Mesothelial cell of epicardium (in vitro differentiated cells): ENCODE results near the gene PAGR1. TPM values are rescaled to one million over a fixed set of nuclear protein-coding genes. Genes with fewer than 3 reads are reported as not detected.
"Not testable (repeated sequence)": the region's sequence is repeated elsewhere in the genome, so short reads cannot be mapped to it uniquely, and the experiment has no call there.

ENCODE experiments used
- DNase-seq, 2 experiments: peaks; one replicate each; pipeline ENCODE4 v3.0.0; 2021; ENCODE audit warnings: low spot score in 2 of 2; ENCODE audit not compliant: unreplicated experiment in 2 of 2
- H3K27ac Mint-ChIP-seq: 2 replicates; pipeline ENCODE4 v1.8.0; 2021; ENCODE audit warnings: mixed read lengths
- H3K27me3 Mint-ChIP-seq: 2 replicates; pipeline ENCODE4 v1.8.0; 2021; ENCODE audit warnings: low read depth, mixed read lengths
- H3K36me3 Mint-ChIP-seq: 2 replicates; pipeline ENCODE4 v1.8.0; 2021; ENCODE audit warnings: mixed read lengths
- H3K4me1 Mint-ChIP-seq: 2 replicates; pipeline ENCODE4 v1.8.0; 2021; ENCODE audit warnings: mixed read lengths
- H3K4me3 Mint-ChIP-seq: 2 replicates; pipeline ENCODE4 v1.8.0; 2021; ENCODE audit warnings: mild to moderate bottlenecking, moderate library complexity, mixed read lengths
- H3K9me3 Mint-ChIP-seq: 2 replicates; pipeline ENCODE4 v1.8.0; 2021; ENCODE audit warnings: mixed read lengths
- total RNA-seq: library from RNA; stranded (reverse); gene quantifications from 3 replicates; pipeline ENCODE4 v1.2.1, GENCODE V29; 2021
- TF ChIP-seq, protein P1 (sequence below): fragments of 200-600 bp; sonication (generic); IDR thresholded peaks from one replicate; pipeline ENCODE4 v1.5.0; 2021; ENCODE audit warnings: antibody characterized with exemption; ENCODE audit not compliant: unreplicated experiment

Gene PAGR1
- total RNA-seq, 1 donor from 2014 or later: 43.8 TPM

DNA sequence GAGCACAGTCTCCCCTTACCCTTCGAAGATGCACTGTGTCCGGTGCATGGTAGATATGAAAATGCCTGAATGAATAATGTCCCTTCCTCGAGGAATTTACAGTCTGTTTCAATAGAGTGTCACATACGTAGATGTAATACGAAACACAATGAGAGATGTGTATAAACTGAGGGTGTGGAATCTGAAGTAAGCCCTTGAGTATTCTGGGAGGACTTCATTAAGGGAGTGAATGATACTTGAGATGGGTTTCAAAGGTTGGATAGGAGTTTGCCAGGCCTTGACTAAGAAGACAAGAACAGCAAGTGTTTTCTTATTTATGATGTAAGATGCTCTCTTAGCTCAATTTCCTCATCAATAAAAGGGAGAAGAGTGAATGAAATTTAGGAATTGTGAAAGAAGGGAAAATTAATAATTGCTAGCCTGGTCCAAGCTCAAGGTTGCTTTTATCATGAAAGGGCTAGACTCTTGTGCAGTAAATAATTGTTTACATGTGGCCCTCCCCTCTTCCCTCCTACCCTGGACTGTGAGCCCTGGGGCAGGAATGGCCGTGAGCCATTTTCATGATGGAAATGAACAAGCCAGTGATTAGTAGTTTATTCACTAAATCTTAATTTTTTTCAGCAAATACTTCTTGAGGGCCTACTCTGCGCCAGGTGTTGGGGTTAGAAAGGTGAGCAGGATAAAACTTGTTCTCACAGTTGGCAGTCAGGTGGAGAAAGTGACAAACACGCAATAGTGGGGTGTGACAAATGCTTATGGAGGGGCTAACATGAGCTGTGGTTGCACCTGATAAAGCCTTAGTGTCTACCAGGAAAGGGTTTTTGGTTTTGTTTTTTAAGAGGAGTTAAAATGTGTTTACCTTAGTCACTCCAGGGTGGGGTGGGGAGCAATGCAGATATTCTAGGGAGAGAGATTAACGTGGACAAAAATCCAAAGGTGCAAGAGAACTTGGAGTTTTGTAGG lies 23.8 kb upstream of the PAGR1 start:
- peak overlapping the region; percentile 98 for H3K27ac Mint-ChIP-seq
- peaks cover 7% of the 10 kb centered on the region for H3K36me3 Mint-ChIP-seq
- peak overlapping the region; percentile 98 for H3K4me3 Mint-ChIP-seq
- H3K27me3 Mint-ChIP-seq: no peaks in the 10 kb centered on the region
- TF ChIP-seq, protein P1, sequence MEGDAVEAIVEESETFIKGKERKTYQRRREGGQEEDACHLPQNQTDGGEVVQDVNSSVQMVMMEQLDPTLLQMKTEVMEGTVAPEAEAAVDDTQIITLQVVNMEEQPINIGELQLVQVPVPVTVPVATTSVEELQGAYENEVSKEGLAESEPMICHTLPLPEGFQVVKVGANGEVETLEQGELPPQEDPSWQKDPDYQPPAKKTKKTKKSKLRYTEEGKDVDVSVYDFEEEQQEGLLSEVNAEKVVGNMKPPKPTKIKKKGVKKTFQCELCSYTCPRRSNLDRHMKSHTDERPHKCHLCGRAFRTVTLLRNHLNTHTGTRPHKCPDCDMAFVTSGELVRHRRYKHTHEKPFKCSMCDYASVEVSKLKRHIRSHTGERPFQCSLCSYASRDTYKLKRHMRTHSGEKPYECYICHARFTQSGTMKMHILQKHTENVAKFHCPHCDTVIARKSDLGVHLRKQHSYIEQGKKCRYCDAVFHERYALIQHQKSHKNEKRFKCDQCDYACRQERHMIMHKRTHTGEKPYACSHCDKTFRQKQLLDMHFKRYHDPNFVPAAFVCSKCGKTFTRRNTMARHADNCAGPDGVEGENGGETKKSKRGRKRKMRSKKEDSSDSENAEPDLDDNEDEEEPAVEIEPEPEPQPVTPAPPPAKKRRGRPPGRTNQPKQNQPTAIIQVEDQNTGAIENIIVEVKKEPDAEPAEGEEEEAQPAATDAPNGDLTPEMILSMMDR: no peak
- no peaks in the 10 kb centered on the region for H3K9me3 Mint-ChIP-seq
- H3K4me1 Mint-ChIP-seq: peaks cover 28% of the 10 kb centered on the region
- DNase-seq: no peak

DNA sequence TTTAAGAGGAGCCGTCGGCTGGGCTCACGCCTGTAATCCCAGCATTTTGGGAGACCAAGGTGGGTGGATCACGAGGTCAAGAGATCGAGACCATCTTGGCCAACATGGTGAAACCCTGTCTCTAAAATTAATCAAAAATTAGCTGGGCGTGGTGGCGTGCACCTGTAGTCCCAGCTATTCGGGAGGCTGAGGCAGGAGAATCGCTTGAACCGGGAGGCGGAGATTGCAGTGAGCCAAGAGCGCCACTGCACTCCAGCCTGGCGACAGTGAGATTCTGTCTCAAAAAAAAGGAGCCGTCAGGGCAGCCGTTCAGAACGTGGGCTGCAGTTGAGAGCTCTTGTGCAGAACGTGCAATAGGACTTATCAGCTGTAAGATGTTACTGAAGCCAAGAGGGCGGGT lies 22.8 kb upstream of the PAGR1 start:
- H3K9me3 Mint-ChIP-seq, H3K27ac Mint-ChIP-seq, H3K27me3 Mint-ChIP-seq, DNase-seq: not testable (repeated sequence)
- Mint-ChIP-seq H3K4me1 (peaks cover 28% of the 10 kb centered on the region), H3K36me3 (peaks cover 12% of the 10 kb centered on the region), H3K4me3 (peak overlapping the region; percentile 4)

DNA sequence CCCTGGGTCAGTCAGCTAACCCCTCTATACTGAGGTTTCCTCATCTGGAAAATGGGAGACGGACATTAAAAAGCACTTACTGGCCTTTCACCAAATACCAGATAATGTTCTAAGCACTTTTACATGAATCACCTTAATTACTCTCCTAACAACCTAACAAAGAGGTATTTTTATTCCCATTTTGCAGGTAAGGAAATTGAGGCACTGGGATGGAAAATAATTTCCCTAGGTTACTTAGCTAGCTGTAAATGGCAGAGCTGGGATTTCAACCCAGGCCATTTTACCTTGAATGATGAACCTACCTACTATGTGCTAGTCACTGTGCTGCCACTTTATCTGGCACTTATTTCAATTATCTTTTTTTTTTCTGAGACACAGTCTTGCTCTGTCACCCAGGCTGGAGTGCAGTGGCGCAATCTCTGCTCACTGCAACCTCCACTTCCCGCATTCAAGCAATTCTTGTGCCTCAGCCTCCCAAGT lies 21.7 kb upstream of the PAGR1 start:
- no peaks in the 10 kb centered on the region for H3K27me3 Mint-ChIP-seq
- TF ChIP-seq, protein P1: no peak
- H3K36me3 Mint-ChIP-seq: peaks cover 12% of the 10 kb centered on the region
- no peak for DNase-seq
- no peak overlapping the region for H3K27ac Mint-ChIP-seq
- H3K4me1 Mint-ChIP-seq: peaks cover 28% of the 10 kb centered on the region
- no peak overlapping the region for H3K4me3 Mint-ChIP-seq
- H3K9me3 Mint-ChIP-seq: no peaks in the 10 kb centered on the region

DNA sequence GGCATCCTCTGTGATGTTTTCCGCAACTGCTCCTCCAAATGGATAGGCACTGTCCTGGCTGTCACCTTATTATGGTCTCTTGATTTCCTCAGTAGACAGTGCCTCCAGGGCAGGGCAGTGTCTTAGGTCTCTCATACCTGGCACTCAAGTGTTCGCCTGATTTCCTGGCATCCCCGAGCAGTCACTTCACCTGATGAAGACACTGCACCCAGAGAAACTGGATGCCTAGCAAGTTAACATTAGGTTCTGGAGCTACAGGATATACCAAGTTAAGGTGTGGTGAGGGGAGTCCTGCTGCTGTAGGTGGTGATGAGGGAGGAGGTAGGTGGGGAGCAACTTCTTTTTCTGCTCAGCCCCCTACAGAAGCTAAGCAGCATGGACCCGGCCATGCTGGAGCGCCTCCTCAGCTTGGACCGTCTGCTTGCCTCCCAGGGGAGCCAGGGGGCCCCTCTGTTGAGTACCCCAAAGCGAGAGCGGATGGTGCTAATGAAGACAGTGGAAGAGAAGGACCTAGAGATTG lies 13.5 kb upstream of the PAGR1 start:
- TF ChIP-seq, protein P1: no peak
- H3K9me3 Mint-ChIP-seq: no peaks in the 10 kb centered on the region
- H3K27me3 Mint-ChIP-seq: no peaks in the 10 kb centered on the region
- H3K36me3 Mint-ChIP-seq: peaks cover 12% of the 10 kb centered on the region
- DNase-seq: no peak
- no peak overlapping the region for H3K4me3 Mint-ChIP-seq
- H3K4me1 Mint-ChIP-seq: peaks cover 22% of the 10 kb centered on the region
- H3K27ac Mint-ChIP-seq: peak overlapping the region; percentile 66

DNA sequence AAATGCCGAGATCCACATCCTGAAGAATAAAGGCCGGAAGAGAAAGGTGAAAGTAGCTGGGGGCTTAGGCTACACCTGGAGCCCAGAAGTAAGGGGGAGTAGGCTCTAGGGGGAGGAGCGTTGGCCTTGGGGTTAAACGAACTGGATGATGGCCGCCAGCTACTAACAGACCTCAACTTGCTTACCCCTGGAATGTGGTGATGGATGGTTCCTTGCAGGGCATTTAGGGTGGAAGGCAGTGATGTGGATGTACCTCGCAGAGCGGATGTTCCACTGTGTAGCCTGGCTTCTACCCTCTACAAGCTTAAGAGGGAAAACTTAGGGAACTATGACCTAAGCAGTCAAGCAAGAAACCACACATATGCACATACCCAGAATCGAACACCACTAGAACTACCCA lies 11.9 kb upstream of the PAGR1 start:
- peak overlapping the region; percentile 100 for H3K4me3 Mint-ChIP-seq
- TF ChIP-seq, protein P1: no peak
- H3K4me1 Mint-ChIP-seq: peaks cover 38% of the 10 kb centered on the region
- peak overlapping the region; percentile 90 for H3K27ac Mint-ChIP-seq
- no peaks in the 10 kb centered on the region for H3K9me3 Mint-ChIP-seq
- peaks cover 8% of the 10 kb centered on the region for H3K36me3 Mint-ChIP-seq
- H3K27me3 Mint-ChIP-seq: no peaks in the 10 kb centered on the region
- DNase-seq: no peak
